Adrenal gland (tissue), 12 donors: ENCODE results near the gene TICRR. TPM values are rescaled to one million over a fixed set of nuclear protein-coding genes. Genes with fewer than 3 reads are reported as not detected.

Experiments
- DNase-seq, 7 donors: peaks; one replicate each; pipeline ENCODE4 v3.0.0-alpha.2; 2019 to 2020
- H3K27ac ChIP-seq, 5 donors: fragments of 200-600 bp; sonication (generic) in 4 of 5; 1 replicate in 3 of 5; 2 replicates in 2 of 5; pipeline versions ENCODE4 v1.5.1 to v1.8.0; 2016 to 2020; ENCODE audit warnings: mild to moderate bottlenecking in 1 of 5
- H3K27me3 ChIP-seq: fragments of 200-600 bp; 2 replicates; pipeline ENCODE4 v1.8.0; 2021
- H3K36me3 ChIP-seq, 2 donors: fragments of 200-600 bp; replicated peaks in 1 of 2; 1 replicate in 1 of 2; 2 replicates in 1 of 2; pipeline versions ENCODE4 v1.5.1 to v1.8.0; 2018 to 2022
- H3K4me1 ChIP-seq, 2 donors: fragments of 200-600 bp; replicated peaks in 1 of 2; 1 replicate in 1 of 2; 2 replicates in 1 of 2; pipeline versions ENCODE4 v1.5.1 to v1.8.0; 2018 to 2021
- H3K4me3 ChIP-seq, 4 donors: fragments of 200-600 bp; sonication (generic) in 3 of 4; one replicate each; pipeline ENCODE4 v1.5.1; 2016 to 2018
- H3K9me3 ChIP-seq, 3 donors: fragments of 200-600 bp; sonication (generic) in 1 of 3; replicated peaks in 1 of 3; 1 replicate in 2 of 3; 2 replicates in 1 of 3; pipeline versions ENCODE4 v1.5.1 to v1.8.0; 2016 to 2021
- POLR2A ChIP-seq, 2 donors: fragments of 450-650 bp; IDR thresholded peaks; one replicate each; pipeline ENCODE4 v1.6.1; 2017; ENCODE audit warnings: antibody characterized with exemption in 2 of 2, mild to moderate bottlenecking in 2 of 2, moderate library complexity in 1 of 2
- WGBS, 4 donors: extraction: QIAGEN DNeasy Blood & Tissue Kit in 2 of 4; methylation state at CpG; one replicate each; pipeline versions ENCODE4 v1.1.5 to v1.1.7; 2013 to 2017; 5-methylcytosine and 5-hydroxymethylcytosine counted together
- intact Hi-C, 2 donors: fragments of 100-400 bp; cut with DNase I; formaldehyde crosslinking; loops; one replicate each; pipeline versions ENCODE4 v1.14.1 to v1.15.0; 2022 to 2023
- polyA plus RNA-seq, 3 donors: library from polyadenylated mRNA; stranded (reverse); fragments of 200-250 nt in 2 of 3; fragments of 350-450 nt in 1 of 3; fragmentation: Illumina TruSeq in 1 of 3; extraction: RNeasy Lipid Tissue Mini Kit (QIAGEN cat#74804) in 1 of 3; gene quantifications; one replicate each; pipeline ENCODE4 v1.2.3, GENCODE V29; 2013 to 2014
- total RNA-seq, 9 donors: library from RNA; depleted of rRNA in 4 of 9; stranded (reverse); fragments of >200 nt in 4 of 9; fragments of 120-200 nt in 1 of 9; fragmentation: NEBNext Ultra II Directional in 1 of 9; extraction: Animal tissue kit (Norgen Biotek cat#: 25700) in 1 of 9; gene quantifications; one replicate each; pipeline versions ENCODE4 v1.1.0 to v1.2.4, GENCODE V29; 2013 to 2023
- TF ChIP-seq, protein P1 (sequence below), 6 experiments: fragments of 450-650 bp in 4 of 6; fragments of 200-600 bp in 2 of 6; sonication (generic) in 1 of 6; IDR thresholded peaks; 1 replicate in 5 of 6; 2 replicates in 1 of 6; pipeline versions ENCODE4 v1.5.1 to v1.8.0; 2016 to 2021; ENCODE audit warnings: antibody characterized with exemption in 6 of 6, mild to moderate bottlenecking in 2 of 6, moderate library complexity in 1 of 6
- donor health status: healthy with polysubstance abuse.
- donor health status: Bipolar disorder and iron deficiency.
- donor health status: DM: yes; HTN: yes; CAD: no.
- donor health status: DM: no; HTN: no; CAD: no.
- donor health status: DM: no; HTN: no; CAD: no.
- donor health status: DM: yes; HTN: yes; CAD: no.

TICRR gene
- total and polyA plus RNA-seq, 12 donors = 0.10 to 2.4 (median 0.19) TPM; not detected in 1

DNA sequence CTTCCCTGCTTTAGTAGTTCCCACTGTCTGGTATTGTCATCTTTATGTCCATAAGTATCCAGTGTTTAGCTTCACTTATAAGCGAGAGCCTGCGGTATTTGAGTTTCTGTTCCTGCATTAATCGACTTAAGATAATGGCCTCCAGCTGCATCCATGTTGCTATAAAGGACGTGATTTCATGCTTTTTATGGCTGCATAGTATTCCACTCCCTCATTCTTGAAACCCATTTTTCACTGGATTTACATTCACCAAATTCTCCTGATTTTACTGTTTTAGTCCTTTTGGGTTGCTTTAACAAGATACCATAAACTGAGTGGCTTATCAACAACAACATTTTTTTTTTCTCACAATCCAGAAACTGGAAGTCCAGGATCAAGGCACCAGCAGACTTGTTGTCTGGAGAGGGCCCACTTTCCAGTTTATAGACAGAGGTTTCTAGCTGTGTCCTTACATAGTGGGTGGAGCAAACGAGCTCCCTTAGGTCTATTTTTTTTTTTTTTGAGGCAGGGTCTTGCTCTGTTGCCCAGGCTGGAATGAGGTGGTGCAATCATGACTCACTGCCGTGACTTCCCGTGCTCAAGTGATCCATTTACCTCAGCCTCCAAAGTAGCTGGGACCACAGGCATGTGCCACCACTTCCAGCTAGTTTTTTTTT is 6.1 kb upstream of the TICRR start:
- intact Hi-C loops = no loop called here
- H3K27ac ChIP-seq = no peak overlapping the region

DNA sequence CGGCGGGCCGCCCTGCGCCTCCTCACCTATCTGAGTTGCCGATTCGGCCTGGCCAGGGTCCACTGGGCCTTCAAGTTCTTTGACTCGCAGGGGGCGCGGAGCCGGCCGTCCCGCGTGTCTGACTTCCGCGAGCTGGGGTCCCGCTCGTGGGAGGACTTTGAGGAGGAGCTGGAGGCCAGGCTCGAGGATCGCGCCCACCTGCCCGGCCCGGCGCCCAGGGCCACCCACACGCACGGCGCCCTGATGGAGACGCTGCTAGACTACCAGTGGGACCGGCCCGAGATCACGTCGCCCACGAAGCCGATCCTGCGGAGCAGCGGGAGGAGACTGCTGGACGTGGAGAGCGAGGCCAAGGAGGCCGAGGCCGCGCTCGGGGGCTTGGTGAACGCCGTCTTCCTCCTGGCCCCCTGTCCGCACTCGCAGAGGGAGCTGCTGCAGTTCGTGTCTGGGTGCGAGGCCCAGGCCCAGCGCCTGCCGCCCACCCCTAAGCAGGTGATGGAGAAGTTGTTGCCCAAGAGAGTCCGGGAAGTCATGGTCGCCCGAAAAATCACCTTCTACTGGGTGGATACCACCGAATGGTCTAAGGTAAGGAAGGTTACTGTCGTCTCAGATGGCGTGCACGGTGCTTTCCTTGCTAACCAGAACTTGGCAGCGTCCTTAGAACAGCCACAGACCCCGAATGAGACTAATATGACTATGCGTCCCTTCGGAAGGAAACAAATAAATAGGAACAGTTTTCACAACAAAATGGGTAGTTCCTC is 567 bp downstream of the TICRR start:
- WGBS, 4 donors = 2 to 5% (median 3%) methylated on average over 13 to 60 of the region's 60 CpGs
- peak in 1 of 7 donors; percentile 32 for DNase-seq
- no peaks in the 10 kb centered on the region for H3K27me3 ChIP-seq

More for the DNA sequence above, 6.1 kb upstream of the TICRR start:
- no peaks in the 10 kb centered on the region for H3K9me3 ChIP-seq
- 65 to 82% (median 77%) methylated on average over 7 of the region's 7 CpGs for WGBS, 4 donors
- H3K36me3 ChIP-seq = no peaks in the 10 kb centered on the region
- no peak for DNase-seq
- no peaks in the 10 kb centered on the region for H3K27me3 ChIP-seq
- no peaks in the 10 kb centered on the region for H3K4me1 ChIP-seq
- TF ChIP-seq POLR2A (IDR thresholded peaks at IDR 0.05) = no peak
- TF ChIP-seq, protein P1, sequence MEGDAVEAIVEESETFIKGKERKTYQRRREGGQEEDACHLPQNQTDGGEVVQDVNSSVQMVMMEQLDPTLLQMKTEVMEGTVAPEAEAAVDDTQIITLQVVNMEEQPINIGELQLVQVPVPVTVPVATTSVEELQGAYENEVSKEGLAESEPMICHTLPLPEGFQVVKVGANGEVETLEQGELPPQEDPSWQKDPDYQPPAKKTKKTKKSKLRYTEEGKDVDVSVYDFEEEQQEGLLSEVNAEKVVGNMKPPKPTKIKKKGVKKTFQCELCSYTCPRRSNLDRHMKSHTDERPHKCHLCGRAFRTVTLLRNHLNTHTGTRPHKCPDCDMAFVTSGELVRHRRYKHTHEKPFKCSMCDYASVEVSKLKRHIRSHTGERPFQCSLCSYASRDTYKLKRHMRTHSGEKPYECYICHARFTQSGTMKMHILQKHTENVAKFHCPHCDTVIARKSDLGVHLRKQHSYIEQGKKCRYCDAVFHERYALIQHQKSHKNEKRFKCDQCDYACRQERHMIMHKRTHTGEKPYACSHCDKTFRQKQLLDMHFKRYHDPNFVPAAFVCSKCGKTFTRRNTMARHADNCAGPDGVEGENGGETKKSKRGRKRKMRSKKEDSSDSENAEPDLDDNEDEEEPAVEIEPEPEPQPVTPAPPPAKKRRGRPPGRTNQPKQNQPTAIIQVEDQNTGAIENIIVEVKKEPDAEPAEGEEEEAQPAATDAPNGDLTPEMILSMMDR (IDR thresholded peaks at IDR 0.05) = no peak
- no peak overlapping the region for H3K4me3 ChIP-seq

DNA sequence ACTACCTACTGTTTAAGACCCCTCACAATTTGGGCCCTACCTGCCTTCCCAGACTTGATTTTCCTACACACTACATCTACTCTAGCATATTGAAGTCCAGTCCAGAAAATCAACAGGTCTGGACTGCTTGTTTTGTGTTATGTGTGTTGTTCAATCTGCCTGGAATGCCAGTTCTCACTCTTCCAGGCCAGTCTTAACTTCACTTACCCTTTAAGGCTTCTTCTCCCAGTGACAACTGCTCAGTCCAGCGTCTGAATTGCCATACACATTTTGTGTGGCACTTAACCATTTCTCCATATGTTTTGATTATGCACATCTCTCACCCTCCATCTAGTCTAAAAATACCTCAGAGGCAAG is 1.1 kb downstream of the TICRR start:
- H3K9me3 ChIP-seq = no peaks in the 10 kb centered on the region
- no peak for TF ChIP-seq POLR2A (IDR thresholded peaks at IDR 0.05)
- TF ChIP-seq, protein P1 (IDR thresholded peaks at IDR 0.05) = no peak
- intact Hi-C loops = no loop called here
- no peak overlapping the region for H3K4me3 ChIP-seq
- H3K36me3 ChIP-seq = no peaks in the 10 kb centered on the region
- H3K27me3 ChIP-seq = no peaks in the 10 kb centered on the region
- peaks cover 6 to 10% of the 10 kb centered on the region in 2 donors for H3K4me1 ChIP-seq
- 20 to 34% (median 23%) methylated on average over 1 of the region's 1 CpG for WGBS, 4 donors
- no peak for DNase-seq
- H3K27ac ChIP-seq = no peak overlapping the region

More for the DNA sequence above, 567 bp downstream of the TICRR start:
- no peaks in the 10 kb centered on the region for H3K36me3 ChIP-seq
- H3K27ac ChIP-seq = no peak overlapping the region
- peaks cover 6 to 10% of the 10 kb centered on the region in 2 donors for H3K4me1 ChIP-seq
- TF ChIP-seq POLR2A (IDR thresholded peaks at IDR 0.05) = no peak
- TF ChIP-seq, protein P1 (IDR thresholded peaks at IDR 0.05) = no peak
- H3K4me3 ChIP-seq = peak overlapping the region in 3 of 4 donors; percentile 30 to 78 (median 47)
- intact Hi-C loops = no loop called here
- H3K9me3 ChIP-seq = no peaks in the 10 kb centered on the region

DNA sequence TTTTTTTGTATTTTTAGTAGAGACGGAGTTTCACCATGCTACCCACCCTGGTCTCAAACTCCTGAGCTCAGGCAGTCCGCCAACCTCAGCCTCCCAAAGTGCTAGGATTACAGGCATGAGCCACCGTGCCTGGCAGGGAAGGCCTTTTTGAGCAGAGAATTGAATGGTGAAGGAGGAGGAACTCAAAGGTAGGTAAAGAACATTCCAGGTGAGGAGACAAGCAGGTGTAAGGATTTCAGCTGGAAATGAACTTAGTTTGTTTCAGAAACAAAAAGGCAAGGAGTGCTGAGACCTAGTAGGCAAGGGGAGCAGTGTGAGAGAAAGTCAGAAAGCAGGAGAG is 2.5 kb downstream of the TICRR start:
- no peak for TF ChIP-seq POLR2A (IDR thresholded peaks at IDR 0.05)
- TF ChIP-seq, protein P1 (IDR thresholded peaks at IDR 0.05) = no peak
- DNase-seq = no peak
- 71 to 92% (median 82%) methylated on average over 3 of the region's 3 CpGs for WGBS, 4 donors
- no peaks in the 10 kb centered on the region for H3K27me3 ChIP-seq
- no peak overlapping the region for H3K4me3 ChIP-seq
- H3K9me3 ChIP-seq = no peaks in the 10 kb centered on the region
- H3K4me1 ChIP-seq = peaks cover 6 to 10% of the 10 kb centered on the region in 2 donors
- H3K27ac ChIP-seq = no peak overlapping the region
- intact Hi-C loops = no loop called here
- H3K36me3 ChIP-seq = no peaks in the 10 kb centered on the region
